Aorta (tissue), 5 donors: ENCODE data around the gene RAC2. TPM values are rescaled to one million over a fixed set of nuclear protein-coding genes. Genes with fewer than 3 reads are reported as not detected.
"Not testable (repeated sequence)": the region's sequence is repeated elsewhere in the genome, so short reads cannot be mapped to it uniquely, and the experiment has no call there.

Source experiments
- ATAC-seq: fragments of 200-7000 bp; cut with Tn5 transposase; one replicate; pipeline ENCODE4 v1.9.1; 2022; ENCODE audit warnings: moderate library complexity; ENCODE audit not compliant: low FRiP score
- DNase-seq, 2 donors: peaks; one replicate each; pipeline ENCODE4 v3.0.0-alpha.2; 2020
- H3K27ac ChIP-seq, 2 donors: one replicate each; pipeline ENCODE4 v1.5.1; 2013; ENCODE audit warnings: low read length in 2 of 2, mild to moderate bottlenecking in 2 of 2, moderate library complexity in 2 of 2, control low read depth in 1 of 2, inconsistent platforms in 1 of 2, low read depth in 1 of 2
- H3K27me3 ChIP-seq, 2 donors: one replicate each; pipeline ENCODE4 v1.6.1; 2013; ENCODE audit warnings: control low read depth in 1 of 2, low read length in 1 of 2, mild to moderate bottlenecking in 1 of 2, moderate library complexity in 1 of 2; ENCODE audit not compliant: insufficient read depth in 2 of 2, control insufficient read depth in 1 of 2
- H3K36me3 ChIP-seq, 2 donors: one replicate each; pipeline ENCODE4 v1.6.1; 2013; ENCODE audit warnings: control low read depth in 1 of 2, low read length in 1 of 2, mild to moderate bottlenecking in 1 of 2; ENCODE audit not compliant: insufficient read depth in 2 of 2, control insufficient read depth in 1 of 2
- H3K4me1 ChIP-seq, 2 donors: one replicate each; pipeline ENCODE4 v1.6.1; 2013; ENCODE audit warnings: low read length in 2 of 2, control low read depth in 1 of 2, mild to moderate bottlenecking in 1 of 2, moderate library complexity in 1 of 2; ENCODE audit not compliant: insufficient read depth in 2 of 2, control insufficient read depth in 1 of 2
- H3K4me3 ChIP-seq, 2 donors: one replicate each; pipeline ENCODE4 v1.5.1; 2013; ENCODE audit warnings: low read length in 2 of 2, control low read depth in 1 of 2, mild to moderate bottlenecking in 1 of 2
- H3K9me3 ChIP-seq: one replicate; pipeline ENCODE4 v1.6.1; 2013; ENCODE audit warnings: mild to moderate bottlenecking, low read length; ENCODE audit not compliant: control insufficient read depth
- WGBS, 2 donors: extraction: QIAGEN DNeasy Blood & Tissue Kit; methylation state at CpG; one replicate each; pipeline ENCODE4 v1.1.7; 2013; 5-methylcytosine and 5-hydroxymethylcytosine counted together
- intact Hi-C, 2 donors: fragments of 100-400 bp; cut with DNase I; formaldehyde crosslinking; loops; one replicate each; pipeline versions ENCODE4 v1.14.2 to v1.15.0; 2022
- polyA plus RNA-seq, 2 donors: library from polyadenylated mRNA; stranded (reverse); fragments of 200-250 nt; gene quantifications; one replicate each; pipeline ENCODE4 v1.2.3, GENCODE V29; 2013
- total RNA-seq, 2 donors: library from RNA; stranded (reverse); fragmentation: NEBNext Ultra II Directional; extraction: Animal tissue kit (Norgen Biotek cat#: 25700); gene quantifications; one replicate each; pipeline ENCODE4 v1.2.1, GENCODE V29; 2021
- donor health status: healthy with polysubstance abuse.
- donor health status: Bipolar disorder and iron deficiency.
- donor health status: DM: no; HTN: no; CAD: no.
- donor health status: DM: no; HTN: no; CAD: no.
- donor health status: DM: yes; HTN: yes; CAD: no.

The RAC2 gene
- total and polyA plus RNA-seq, 4 donors = 3.6 to 19.8 (median 15.7) TPM

DNA sequence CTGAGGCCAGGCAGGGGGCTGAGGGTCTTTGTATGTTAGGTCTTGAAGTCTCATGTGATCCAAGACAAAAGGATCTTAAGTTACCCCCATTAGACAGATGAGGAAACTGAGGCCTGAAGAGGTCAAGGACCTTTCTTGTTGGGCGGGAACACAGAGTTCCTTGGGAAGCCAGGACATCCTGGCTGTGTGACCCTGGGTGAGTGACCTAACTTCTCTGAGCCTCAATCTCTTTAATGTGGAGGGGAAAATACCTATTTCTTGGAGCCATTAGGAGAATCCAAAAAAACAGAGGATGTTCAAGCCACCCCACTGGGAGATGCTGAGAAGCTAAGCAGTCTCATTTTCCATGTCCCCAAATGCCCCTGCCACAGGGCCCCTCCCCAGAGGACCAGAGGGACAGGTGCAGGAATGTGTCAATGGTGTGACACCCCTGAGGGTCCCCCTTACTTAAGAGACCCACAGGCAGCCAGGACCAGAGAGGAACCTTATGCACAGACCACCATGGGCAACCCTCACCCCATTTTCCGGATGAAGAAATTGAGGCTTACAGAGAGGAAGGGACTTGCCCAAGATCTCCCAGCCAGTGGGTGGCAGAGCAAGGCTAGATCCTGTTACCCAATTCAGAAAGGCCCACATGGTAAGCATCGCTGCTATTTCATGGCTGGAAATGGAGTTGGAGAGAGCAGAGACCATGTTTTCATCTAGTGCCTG lies 8.0 kb downstream of the RAC2 start:
- Histone ChIP-seq H3K36me3 (no peaks in the 10 kb centered on the region), H3K4me1 (no peaks in the 10 kb centered on the region), H3K9me3 (no peaks in the 10 kb centered on the region), H3K27me3 (no peaks in the 10 kb centered on the region), H3K27ac (no peak overlapping the region), H3K4me3 (no peak overlapping the region)
- WGBS, 2 donors = 85 to 97% methylated on average over 3 of the region's 3 CpGs
- DNase-seq (peak; percentile 17 to 35), ATAC-seq (no peak)
- intact Hi-C loops = no loop called here

DNA sequence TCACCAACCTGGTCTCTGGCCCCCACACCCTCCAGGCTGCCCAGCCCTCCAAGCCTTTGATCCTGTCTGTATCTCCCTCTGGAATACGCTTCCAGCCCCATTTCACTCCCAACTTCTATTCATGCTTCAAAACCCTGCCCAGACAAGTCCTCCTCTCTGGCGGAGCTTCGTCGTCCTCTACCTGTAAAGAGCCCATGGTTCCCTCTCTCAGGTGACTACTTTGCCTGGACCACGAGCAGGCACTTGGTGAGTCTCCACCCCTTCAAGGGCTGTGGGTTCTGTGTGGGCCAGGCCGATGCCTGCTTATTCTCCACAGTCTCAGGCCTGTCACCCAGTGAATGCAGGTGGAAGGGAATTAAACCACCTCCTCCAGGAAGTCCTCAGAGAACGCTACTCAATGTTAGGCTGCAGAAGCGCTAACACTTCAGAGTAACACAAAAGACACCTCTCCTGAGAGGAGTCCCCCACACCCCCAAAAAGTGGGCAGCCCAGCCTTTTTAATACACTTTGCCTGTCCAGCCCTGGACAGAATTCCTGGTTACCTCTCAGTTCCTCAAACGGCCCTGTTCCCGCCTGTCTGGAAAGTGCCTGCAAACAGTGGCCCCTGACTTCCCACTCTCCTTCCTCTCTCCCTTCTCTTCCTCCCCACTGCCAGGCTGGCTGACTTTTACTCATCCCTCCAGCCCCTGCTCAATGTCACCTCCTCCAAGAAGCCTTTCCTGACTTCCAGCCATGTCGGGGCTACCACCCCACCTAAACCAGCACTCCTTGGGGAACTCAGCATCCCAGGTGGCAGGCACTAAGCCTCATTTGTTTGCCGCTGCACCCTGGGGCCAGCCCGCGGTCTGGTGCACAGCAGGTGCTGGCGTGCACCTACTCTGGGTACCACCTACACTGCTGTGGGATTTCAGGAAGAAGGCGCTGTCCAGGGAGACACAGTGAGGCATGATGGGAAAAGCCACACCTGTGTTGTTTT lies 9.0 kb downstream of the RAC2 start:
- Histone ChIP-seq H3K27ac (no peak overlapping the region), H3K36me3 (no peaks in the 10 kb centered on the region), H3K9me3 (no peaks in the 10 kb centered on the region), H3K27me3 (no peaks in the 10 kb centered on the region), H3K4me3 (no peak overlapping the region), H3K4me1 (no peaks in the 10 kb centered on the region)
- ATAC-seq (no peak), DNase-seq (peak; percentile 33 to 55)
- intact Hi-C loops = no loop called here
- WGBS, 2 donors = 74 to 78% methylated on average over 16 of the region's 16 CpGs

DNA sequence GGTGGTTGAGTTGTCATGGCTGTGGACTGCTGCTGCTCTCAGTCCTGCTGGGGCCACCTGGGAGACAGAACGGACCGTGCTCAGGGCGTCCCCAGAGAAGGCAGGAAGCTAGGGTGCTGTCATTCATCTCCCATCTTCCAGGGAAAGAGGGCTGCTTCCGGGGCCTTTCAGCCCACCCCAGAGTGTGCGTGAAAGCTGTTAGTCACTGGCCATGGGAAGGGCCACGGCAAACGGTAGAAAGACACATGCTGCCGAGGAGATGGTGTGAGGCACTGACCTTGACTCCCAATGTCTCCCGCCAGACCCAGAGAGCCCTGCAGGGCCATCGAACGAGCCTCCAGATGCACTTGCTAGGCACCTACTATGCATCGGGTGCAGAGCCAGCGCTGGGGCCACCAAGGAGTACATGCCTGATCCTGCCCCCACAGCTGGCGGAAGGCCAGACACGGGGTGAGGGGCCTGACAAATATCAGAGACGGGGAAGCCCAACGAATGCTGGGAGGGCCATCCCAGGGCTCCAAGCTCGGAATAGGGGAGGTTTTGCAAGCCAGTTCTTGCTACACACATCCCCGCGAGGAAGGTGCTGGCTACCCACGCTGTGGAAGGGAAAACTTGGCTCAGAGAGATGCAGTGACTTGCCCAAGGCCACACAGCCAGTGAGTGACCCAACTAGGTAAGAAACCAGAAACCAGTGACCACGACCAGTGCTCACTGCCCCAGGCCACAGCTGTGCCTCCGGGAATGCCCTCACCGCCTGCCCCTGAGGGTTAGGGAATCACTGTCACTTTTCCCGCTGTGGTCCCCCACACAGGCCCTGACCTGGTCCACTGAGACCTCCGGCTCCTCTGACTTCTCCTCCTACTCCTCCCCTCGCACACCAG lies 10.1 kb downstream of the RAC2 start:
- DNase-seq = peak; percentile 53 to 64
- ATAC-seq = no peak
- no peaks in the 10 kb centered on the region for H3K9me3 ChIP-seq
- 47% methylated on average over 27 of the region's 27 CpGs for WGBS, 2 donors
- no peaks in the 10 kb centered on the region for H3K36me3 ChIP-seq
- H3K27ac ChIP-seq = no peak overlapping the region
- H3K4me1 ChIP-seq = no peaks in the 10 kb centered on the region
- no peaks in the 10 kb centered on the region for H3K27me3 ChIP-seq
- intact Hi-C loops = no loop called here
- H3K4me3 ChIP-seq = no peak overlapping the region

DNA sequence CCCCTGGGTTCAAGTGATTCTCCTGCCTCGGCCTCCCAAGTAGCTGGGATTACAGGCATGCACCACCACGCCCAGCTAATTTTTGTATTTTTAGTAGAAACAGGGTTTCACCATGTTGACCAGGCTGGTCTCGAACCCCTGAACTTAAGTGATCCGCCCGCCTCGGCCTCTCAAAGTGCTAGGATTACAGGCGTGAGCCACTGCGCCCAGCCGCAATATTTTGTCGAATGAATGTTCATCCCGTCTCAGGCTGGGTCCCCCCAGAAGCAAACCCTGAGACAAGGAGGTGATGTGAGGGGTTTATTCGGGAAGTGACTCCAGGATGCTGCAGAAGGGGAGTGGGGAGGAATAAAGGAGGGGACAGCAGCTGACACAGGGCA lies 10.7 kb downstream of the RAC2 start:
- H3K9me3 ChIP-seq, ATAC-seq, H3K36me3 ChIP-seq, H3K4me1 ChIP-seq, H3K27me3 ChIP-seq, H3K4me3 ChIP-seq, H3K27ac ChIP-seq, intact Hi-C loops: not testable (repeated sequence)
- peak; percentile 36 to 51 for DNase-seq
- WGBS, 2 donors = 84% methylated on average over 12 of the region's 12 CpGs

DNA sequence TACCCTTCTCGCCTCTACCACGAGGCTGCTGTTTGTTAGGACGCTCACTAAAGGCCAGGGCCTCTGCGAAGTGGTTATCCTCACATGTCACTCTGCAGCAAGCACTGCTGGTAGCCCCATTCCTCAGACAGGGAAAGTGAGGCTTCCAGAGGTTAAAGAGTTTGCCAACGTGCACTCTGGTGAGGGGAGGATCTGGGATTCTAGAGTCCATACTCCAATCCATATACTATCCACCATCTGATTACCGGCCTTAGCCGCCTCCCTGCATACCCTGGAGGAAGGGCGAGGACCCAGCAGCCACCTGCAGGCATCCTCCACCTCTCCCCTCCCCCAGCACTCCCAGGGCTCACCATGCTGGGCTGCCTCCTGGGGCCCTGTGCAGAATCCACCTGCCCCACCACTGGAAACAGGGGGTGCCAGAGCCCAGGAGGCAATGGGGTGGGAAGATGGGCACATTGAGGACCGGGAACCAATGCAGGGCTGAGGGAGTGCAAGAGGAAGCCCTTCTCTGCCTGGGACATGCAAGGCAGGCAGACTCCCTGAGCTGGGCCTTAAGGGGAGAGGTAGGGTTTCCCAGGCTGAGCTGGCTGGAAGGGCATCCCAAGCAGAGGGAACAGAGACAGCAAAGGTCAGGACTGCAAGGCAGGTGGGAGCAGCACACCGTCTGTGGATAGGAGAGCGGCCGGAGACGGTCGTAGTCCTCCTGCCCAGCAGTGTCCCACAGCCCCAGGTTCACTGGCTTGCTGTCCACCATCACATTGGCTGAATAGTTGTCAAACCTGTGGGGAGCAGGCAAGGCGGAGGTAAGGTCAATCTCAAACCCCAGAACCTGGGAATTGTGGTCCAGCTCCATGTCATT lies 11.7 kb downstream of the RAC2 start:
- H3K4me3 ChIP-seq = no peak overlapping the region
- peak; percentile 38 to 42 for DNase-seq
- no peaks in the 10 kb centered on the region for H3K36me3 ChIP-seq
- no peak overlapping the region for H3K27ac ChIP-seq
- WGBS, 2 donors = 79 to 80% methylated on average over 15 of the region's 15 CpGs
- no peaks in the 10 kb centered on the region for H3K9me3 ChIP-seq
- no peaks in the 10 kb centered on the region for H3K27me3 ChIP-seq
- ATAC-seq = no peak
- intact Hi-C loops = no loop called here
- no peaks in the 10 kb centered on the region for H3K4me1 ChIP-seq

DNA sequence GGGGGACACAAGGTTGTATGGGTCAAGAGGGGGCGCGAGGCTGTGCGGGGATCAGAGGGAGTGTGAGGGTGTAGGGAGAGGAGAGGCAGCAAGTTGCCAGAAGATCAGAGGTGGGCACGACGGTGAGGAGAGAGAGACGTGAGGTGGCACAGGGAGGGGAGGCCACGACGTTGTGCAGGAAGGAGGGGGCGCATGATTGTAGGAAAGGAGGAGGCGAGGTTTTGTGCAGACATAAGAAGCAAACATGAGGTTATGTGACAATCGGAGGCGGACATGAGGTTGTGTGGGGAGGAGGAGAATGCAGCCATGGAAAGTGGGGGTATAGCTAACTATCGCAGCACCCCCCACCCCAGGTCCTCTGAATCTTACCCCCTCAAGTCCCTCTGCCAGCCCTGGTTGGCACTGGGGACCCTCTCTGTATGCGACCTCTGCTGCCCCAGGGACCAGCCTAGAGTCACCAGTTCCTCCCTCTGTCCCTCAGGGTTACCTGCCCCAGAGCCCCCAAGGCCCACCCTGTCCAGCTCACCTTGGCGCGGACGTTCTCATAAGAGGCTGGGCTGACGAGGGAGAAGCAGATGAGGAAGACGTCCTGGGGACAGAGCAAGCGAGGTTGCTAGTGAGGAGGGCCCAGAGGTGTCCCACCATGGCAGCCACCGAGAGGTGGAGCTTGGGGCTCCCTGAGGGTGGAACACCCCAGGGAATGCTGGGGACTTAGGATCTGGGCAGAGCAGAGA lies 12.5 kb downstream of the RAC2 start:
- H3K27me3 ChIP-seq = no peaks in the 10 kb centered on the region
- ATAC-seq = no peak
- WGBS, 2 donors = 74% methylated on average over 21 of the region's 21 CpGs

DNA sequence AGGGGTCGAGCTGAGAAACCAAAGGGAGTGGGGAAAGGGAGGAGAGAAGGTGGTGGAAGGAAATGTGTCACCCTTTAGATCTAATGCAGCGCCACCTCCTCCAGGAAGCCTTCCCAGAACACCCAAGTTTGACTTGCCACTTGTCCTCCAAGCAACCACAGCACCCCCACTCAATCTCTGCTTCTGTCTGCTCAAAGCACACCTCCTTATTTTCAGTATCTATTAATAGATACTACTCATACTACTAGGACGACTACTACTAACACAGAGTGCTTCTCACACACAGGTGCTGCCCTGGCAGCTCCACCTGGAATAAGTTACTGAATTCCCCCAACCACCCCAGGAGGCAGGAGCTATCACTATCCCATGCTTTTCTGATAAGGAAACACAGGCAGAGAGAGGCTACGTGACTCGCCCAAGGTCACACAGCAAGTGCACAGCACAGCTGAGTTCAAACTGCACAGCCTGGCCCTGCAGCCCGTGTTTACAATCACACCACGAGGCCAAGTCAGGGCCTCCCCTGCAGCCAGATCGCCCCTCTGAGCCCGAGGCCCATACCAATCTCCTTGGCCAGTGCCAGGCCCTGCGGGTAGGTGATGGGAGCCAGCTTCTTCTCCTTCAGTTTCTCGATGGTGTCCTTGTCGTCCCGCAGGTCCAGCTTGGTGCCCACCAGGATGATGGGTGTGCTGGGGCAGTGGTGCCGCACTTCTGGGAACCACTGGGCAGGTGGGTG lies 13.2 kb downstream of the RAC2 start:
- peak; percentile 42 to 57 for DNase-seq
- WGBS, 2 donors = 74 to 79% methylated on average over 14 of the region's 14 CpGs
- H3K9me3 ChIP-seq = no peaks in the 10 kb centered on the region
- ATAC-seq = no peak
- no peaks in the 10 kb centered on the region for H3K27me3 ChIP-seq
- H3K4me1 ChIP-seq = no peaks in the 10 kb centered on the region
- H3K4me3 ChIP-seq = no peak overlapping the region
- H3K36me3 ChIP-seq = no peaks in the 10 kb centered on the region
- no peak overlapping the region for H3K27ac ChIP-seq
- intact Hi-C loops = no loop called here

More for the DNA sequence above, 12.5 kb downstream of the RAC2 start:
- Histone ChIP-seq H3K4me1 (no peaks in the 10 kb centered on the region), H3K9me3 (no peaks in the 10 kb centered on the region), H3K4me3 (no peak overlapping the region), H3K36me3 (no peaks in the 10 kb centered on the region), H3K27ac (no peak overlapping the region)
- peak; percentile 40 to 72 for DNase-seq
- intact Hi-C loops = no loop called here
